GM20000 (cell line): Measurements from ENCODE around the gene POU3F1.

ENCODE experiments used
- DNase-seq: peaks from one replicate; pipeline ENCODE4 v3.0.0; 2012; ENCODE audit warnings: low spot score
- CTCF ChIP-seq: IDR thresholded peaks from 2 replicates; pipeline ENCODE4 v1.5.1; 2012; ENCODE audit warnings: mild to moderate bottlenecking, control low read depth; ENCODE audit errors: extremely low read depth, missing control alignments

POU3F1 gene

GRCh38 chr1:38046884-38047602, 450 bp upstream of the POU3F1 start:
- no peak for TF ChIP-seq CTCF
- DNase-seq: peak; percentile 97

DNA sequence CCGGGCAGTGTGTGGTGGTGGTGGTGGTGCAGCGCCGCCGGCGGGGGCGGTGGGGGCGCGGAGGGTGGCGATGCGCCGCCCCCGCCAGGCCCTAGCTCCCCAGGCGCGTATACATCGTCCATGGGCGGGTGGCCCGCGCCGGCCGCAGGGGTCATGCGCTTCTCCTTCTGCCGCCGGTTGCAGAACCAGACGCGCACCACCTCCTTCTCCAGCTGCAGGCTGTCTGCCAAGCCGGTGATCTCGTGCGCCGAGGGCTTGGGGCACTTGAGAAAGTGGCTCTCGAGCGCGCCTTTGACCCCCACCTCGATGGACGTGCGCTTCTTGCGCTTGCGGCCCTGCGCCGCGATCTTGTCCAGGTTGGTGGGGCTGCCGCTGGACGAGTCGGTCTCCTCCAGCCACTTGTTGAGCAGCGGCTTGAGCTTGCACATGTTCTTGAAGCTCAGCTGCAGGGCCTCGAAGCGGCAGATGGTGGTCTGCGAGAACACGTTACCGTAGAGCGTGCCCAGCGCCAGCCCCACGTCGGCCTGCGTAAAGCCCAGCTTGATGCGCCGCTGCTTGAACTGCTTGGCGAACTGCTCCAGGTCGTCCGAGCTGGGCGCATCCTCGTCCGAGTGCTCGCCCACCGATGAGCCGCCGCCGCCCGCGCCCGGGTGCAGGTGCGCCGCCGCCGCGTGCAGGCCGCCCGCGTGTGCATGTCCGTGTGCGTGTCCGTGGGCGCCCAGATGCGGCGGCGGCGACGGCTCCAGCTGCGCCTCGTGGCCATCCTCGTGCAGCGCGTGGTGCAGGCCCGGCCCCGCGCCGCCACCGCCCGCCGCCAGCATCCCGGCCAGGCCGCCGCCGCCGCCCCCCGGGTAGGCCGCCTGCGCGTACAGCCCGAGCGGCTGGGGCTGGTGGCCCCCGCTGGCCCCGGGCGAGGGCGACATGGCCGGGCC, 926 bp downstream of the POU3F1 start:
- DNase-seq: no peak

DNA sequence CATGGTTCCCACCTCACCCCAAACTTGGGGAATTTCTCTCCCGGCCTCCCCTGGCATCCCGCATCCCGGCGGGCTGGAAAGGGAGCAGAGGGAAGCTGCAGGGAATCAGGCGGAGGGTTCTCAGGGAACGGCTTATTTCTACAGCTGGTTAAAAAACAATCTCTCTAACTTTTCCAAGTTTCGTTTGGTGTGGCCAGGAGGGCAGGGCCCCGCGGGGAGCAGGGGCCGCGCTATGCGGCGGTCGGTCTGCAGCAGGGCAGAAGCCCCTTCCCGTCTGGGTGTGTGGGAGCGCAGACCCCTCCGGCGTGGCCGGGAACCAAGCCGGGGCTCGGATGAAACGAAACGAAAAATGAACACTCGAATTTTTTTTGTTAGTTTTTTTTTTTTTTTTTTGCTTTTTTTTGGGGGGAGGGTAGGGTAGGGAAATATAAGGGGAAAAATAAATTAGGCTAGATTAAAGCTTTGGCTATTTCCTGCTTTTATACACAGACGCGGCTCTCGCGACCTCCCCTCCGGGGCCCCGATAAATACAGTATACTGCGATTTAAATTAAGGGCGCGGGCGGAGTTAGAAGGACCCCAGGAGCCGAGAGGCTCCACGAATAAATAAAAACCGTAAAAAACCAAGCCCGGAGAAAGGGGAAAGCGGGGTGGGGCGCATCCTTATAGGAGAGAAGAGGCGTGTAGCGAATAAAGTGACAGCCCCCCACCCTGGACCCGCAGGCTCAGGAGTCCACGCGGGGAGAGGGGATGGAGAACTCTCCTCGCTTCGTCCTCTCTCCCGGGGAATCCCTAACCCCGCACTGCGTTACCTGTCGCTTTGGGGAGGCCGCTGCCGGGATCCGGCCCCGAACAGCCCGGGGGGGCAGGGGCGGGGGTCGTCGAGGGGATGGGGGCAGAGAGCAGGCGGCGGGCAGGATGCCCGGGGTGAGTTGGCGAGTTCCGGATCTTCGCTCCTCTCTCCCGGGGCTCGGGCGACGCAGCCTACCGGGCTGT, 2.1 kb downstream of the POU3F1 start:
- no peak for TF ChIP-seq CTCF
- DNase-seq: no peak

More for the DNA sequence above, 926 bp downstream of the POU3F1 start:
- TF ChIP-seq CTCF: no peak

DNA sequence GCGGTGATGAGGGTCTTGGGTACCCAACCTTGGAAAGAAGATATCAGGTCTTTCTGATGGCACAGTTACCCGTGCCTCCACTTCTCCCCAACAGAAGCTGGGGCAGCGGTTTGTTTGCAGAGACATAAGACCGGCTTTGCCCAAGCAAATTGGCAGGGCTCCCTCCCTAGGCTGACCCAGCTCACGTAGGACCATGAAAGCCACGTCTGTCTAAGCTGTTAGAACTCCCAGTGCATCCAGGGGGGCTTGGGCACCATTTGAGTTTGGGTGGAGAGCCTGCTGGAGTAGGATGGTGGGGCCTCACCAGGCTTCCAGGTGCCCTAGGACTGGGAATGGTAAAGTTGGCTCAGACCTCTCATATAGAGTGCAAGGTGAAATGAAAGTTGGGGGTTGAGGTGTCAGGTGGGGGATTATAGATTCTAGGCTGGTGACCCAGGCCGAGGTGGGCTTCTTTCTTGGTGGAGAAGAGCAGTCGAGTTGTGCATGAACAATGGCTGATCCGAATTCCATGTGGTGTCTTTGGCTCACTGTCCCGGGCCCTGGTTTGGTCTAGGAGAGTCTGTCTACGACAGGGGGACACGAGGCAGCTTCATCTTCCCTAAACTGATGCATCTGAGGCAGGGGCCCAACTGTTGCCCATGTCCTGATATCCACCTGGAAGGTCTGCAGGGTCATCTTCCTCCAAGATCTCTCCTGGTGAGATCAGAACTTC, 3.4 kb downstream of the POU3F1 start:
- no peak for TF ChIP-seq CTCF
- no peak for DNase-seq

- TF ChIP-seq CTCF: no peak
- no peak for DNase-seq
These were observed 4.4 kb downstream of the POU3F1 start for GRCh38 chr1:38041936-38042834.
